Urinary bladder (tissue), 4 donors: ENCODE measurements around the gene PLXNB2. TPM values are rescaled to one million over a fixed set of nuclear protein-coding genes. Genes with fewer than 3 reads are reported as not detected.
A peak's percentile ranks its signal among the peaks of the same experiment; 100 is the strongest.

Experiments used
- DNase-seq: peaks from one replicate; pipeline ENCODE4 v3.0.0-alpha.2; 2015; ENCODE audit errors: extremely low spot score
- H3K27ac ChIP-seq: one replicate; pipeline ENCODE4 v1.5.1; 2013; ENCODE audit warnings: low read depth, mild to moderate bottlenecking, moderate library complexity
- H3K36me3 ChIP-seq: one replicate; pipeline ENCODE4 v1.6.1; 2013; ENCODE audit warnings: mild to moderate bottlenecking, moderate library complexity; ENCODE audit not compliant: insufficient read depth
- H3K4me1 ChIP-seq: one replicate; pipeline ENCODE4 v1.6.1; 2013; ENCODE audit warnings: mild to moderate bottlenecking, moderate library complexity; ENCODE audit not compliant: insufficient read depth
- H3K4me3 ChIP-seq: one replicate; pipeline ENCODE4 v1.5.1; 2013; ENCODE audit warnings: low read depth, low read length
- WGBS: extraction: QIAGEN DNeasy Blood & Tissue Kit; methylation state at CpG from one replicate; pipeline ENCODE4 v1.1.7; 2013; 5-methylcytosine and 5-hydroxymethylcytosine counted together
- polyA plus RNA-seq: library from polyadenylated mRNA; stranded (reverse); fragments of 200-250 nt; gene quantifications from one replicate; pipeline ENCODE4 v1.2.3, GENCODE V29; 2013
- total RNA-seq: library from RNA; depleted of rRNA; stranded (reverse); fragments of >200 nt; gene quantifications from one replicate; pipeline ENCODE4 v1.2.3, GENCODE V29; 2014
- donor health status: healthy with polysubstance abuse.
- donor health status: healthy.

The PLXNB2 gene
- total and polyA plus RNA-seq, 2 donors: 61.7 to 106 TPM

DNA sequence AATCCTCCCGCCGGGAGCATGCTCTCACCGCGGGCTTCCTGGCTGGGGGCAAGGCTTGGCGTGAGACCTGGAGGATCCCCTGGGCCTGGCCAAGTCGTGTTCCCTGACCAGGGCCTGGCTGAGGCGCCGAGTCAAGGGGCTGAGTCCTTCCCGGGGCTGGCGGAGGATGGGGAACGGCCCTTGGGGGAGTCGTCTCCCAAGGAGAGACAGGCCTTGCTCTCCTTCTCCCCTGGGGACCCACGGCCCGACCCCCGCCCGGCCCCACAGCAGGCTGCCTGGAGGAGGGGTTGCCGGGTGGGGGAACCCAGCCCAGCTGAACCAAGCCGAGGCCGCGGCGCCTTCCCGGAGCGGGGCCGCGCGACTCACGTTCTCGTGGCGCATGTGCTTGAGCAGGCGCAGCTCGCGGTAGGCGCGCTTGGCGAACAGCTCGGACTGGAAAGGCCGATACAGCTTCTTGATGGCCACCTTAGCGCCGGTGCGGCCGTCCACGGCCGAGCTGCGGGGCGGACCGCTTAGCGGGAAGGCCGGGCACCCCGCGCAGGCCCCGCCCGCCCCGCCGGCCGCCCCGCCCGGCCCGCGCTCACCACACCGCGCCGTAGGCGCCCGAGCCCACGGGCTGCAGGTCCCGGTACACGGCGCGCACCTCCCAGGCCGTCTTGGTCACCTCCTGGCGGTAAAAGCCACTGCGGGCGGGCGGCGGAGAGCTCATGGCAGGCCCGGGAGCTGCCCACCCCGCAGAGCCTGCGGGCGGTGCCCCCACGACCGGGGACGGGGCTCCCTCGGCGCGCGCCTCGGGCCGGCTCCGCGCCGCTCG, 46.4 kb downstream of the PLXNB2 start:
- under 1% methylated on average over 92 of the region's 92 CpGs for WGBS
- Histone ChIP-seq H3K4me3 (peak overlapping the region; percentile 57), H3K27ac (no peak overlapping the region), H3K36me3 (no peaks in the 10 kb centered on the region), H3K4me1 (peaks cover 3% of the 10 kb centered on the region)
- no peak for DNase-seq

DNA sequence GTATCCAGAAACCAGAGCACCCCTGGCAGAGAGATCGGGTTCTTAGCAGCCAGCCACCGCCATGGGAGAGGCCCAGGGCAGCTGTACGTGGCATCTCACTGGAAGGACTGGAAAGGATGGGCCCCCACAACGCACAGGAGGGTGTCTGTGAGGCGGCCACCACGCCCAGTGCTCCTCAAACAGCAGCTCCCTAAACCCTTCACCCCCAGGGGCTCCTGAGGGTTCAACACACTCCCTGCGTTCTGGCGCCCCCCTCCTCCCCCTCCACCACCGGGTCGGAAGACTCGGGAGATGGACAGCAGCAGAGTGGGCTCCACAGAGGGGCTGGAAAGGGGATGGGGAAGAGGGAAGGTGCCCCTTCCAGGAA, 47.0 kb downstream of the PLXNB2 start:
- H3K4me1 ChIP-seq: peaks cover 3% of the 10 kb centered on the region
- 28% methylated on average over 11 of the region's 11 CpGs for WGBS
- no peaks in the 10 kb centered on the region for H3K36me3 ChIP-seq
- H3K4me3 ChIP-seq: peak overlapping the region; percentile 57
- no peak for DNase-seq
- no peak overlapping the region for H3K27ac ChIP-seq

DNA sequence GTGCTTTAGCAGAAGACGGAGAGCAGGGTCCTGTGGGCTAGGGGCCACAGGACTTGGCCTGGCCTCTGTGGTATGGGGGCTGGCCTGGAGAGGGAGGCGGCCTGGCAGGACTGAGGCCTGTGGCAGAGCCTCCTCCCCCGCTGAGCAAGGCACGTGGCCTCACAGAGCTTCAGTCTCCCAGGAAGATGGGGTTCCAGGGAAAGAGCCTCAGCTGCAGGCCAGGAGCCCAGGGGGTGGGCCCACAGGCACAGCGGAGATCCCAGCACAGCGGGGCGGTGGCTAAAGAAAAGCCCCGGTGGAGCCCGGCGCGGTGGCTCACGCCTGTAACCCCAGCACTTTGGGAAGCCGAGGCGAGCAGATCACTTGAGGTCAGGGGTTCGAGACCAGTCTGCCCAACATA, 48.1 kb downstream of the PLXNB2 start:
- Histone ChIP-seq H3K4me3 (no peak overlapping the region), H3K36me3 (no peaks in the 10 kb centered on the region), H3K27ac (no peak overlapping the region), H3K4me1 (peaks cover 3% of the 10 kb centered on the region)
- WGBS: 92% methylated on average over 15 of the region's 15 CpGs
- no peak for DNase-seq

- Histone ChIP-seq H3K4me3 (no peak overlapping the region), H3K4me1 (peaks cover 3% of the 10 kb centered on the region), H3K27ac (no peak overlapping the region), H3K36me3 (no peaks in the 10 kb centered on the region)
- 77% methylated on average over 24 of the region's 24 CpGs for WGBS
- no peak for DNase-seq
These were observed 48.8 kb downstream of the PLXNB2 start for GRCh38 chr22:50258361-50259292.

- WGBS: 78% methylated on average over 31 of the region's 31 CpGs
- Histone ChIP-seq H3K4me1 (peaks cover 3% of the 10 kb centered on the region), H3K4me3 (no peak overlapping the region), H3K27ac (no peak overlapping the region), H3K36me3 (no peaks in the 10 kb centered on the region)
- DNase-seq: no peak
These were observed 49.7 kb downstream of the PLXNB2 start for GRCh38 chr22:50257451-50258360.

- Histone ChIP-seq H3K36me3 (no peaks in the 10 kb centered on the region), H3K4me1 (peaks cover 3% of the 10 kb centered on the region), H3K27ac (no peak overlapping the region), H3K4me3 (no peak overlapping the region)
- WGBS: 85% methylated on average over 16 of the region's 16 CpGs
- DNase-seq: no peak
These were observed 50.4 kb downstream of the PLXNB2 start for GRCh38 chr22:50257041-50257440.

GRCh38 chr22:50256258-50256862, 51.1 kb downstream of the PLXNB2 start:
- peaks cover 3% of the 10 kb centered on the region for H3K4me1 ChIP-seq
- WGBS: 87% methylated on average over 12 of the region's 12 CpGs

GRCh38 chr22:50255607-50256006, 51.8 kb downstream of the PLXNB2 start:
- Histone ChIP-seq H3K36me3 (no peaks in the 10 kb centered on the region), H3K27ac (no peak overlapping the region), H3K4me1 (peaks cover 2% of the 10 kb centered on the region), H3K4me3 (no peak overlapping the region)
- 91% methylated on average over 17 of the region's 17 CpGs for WGBS
- DNase-seq: no peak

More at GRCh38 chr22:50256258-50256862, 51.1 kb downstream of the PLXNB2 start:
- H3K27ac ChIP-seq: no peak overlapping the region
- DNase-seq: no peak
- no peaks in the 10 kb centered on the region for H3K36me3 ChIP-seq
- H3K4me3 ChIP-seq: no peak overlapping the region

DNA sequence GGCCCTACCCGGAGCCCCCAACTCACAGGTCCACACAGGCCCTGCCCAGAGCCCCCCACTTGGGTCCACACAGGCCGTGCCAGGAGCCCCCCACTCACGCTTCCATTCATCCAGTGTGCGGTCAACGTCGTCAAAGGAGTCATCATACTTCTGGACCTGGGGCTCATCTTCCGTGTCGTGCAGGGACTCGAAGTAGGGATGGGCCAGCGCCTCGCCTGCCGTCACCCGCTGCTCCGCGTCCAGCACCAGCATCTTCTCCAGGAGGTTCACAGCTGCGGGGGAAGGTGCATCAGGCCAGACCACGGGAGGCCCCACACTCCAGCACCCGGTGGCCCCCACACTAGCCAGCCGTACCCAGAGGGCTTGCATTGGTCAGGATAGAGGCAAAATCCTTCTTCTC, 52.3 kb downstream of the PLXNB2 start:
- Histone ChIP-seq H3K4me3 (no peak overlapping the region), H3K4me1 (no peaks in the 10 kb centered on the region), H3K36me3 (no peaks in the 10 kb centered on the region), H3K27ac (no peak overlapping the region)
- no peak for DNase-seq
- 87% methylated on average over 19 of the region's 19 CpGs for WGBS

- no peaks in the 10 kb centered on the region for H3K4me1 ChIP-seq
- DNase-seq: no peak
- H3K36me3 ChIP-seq: no peaks in the 10 kb centered on the region
- no peak overlapping the region for H3K27ac ChIP-seq
- H3K4me3 ChIP-seq: no peak overlapping the region
- WGBS: 76% methylated on average over 8 of the region's 8 CpGs
These were observed 53.5 kb downstream of the PLXNB2 start for GRCh38 chr22:50253941-50254340.

- no peaks in the 10 kb centered on the region for H3K4me1 ChIP-seq
- WGBS: 82% methylated on average over 22 of the region's 22 CpGs
- no peak for DNase-seq
These were observed 54.2 kb downstream of the PLXNB2 start for GRCh38 chr22:50253046-50253915.

More at GRCh38 chr22:50253046-50253915, 54.2 kb downstream of the PLXNB2 start:
- no peaks in the 10 kb centered on the region for H3K36me3 ChIP-seq
- no peak overlapping the region for H3K4me3 ChIP-seq
- H3K27ac ChIP-seq: no peak overlapping the region
